Parathyroid adenoma (tissue), 2 donors: ENCODE data around the gene PKN1.

Source experiments
- H2AFZ ChIP-seq: fragments of 300-600 bp; sonication (generic); one replicate; pipeline ENCODE4 v1.7.0; 2017; ENCODE audit warnings: antibody characterized with exemption, mild to moderate bottlenecking
- H3K27ac ChIP-seq: fragments of 300-600 bp; sonication (generic); one replicate; pipeline ENCODE4 v1.7.0; 2017
- H3K27me3 ChIP-seq: fragments of 300-600 bp; sonication (generic); one replicate; pipeline ENCODE4 v1.7.0; 2017; ENCODE audit warnings: low read length; ENCODE audit not compliant: control insufficient read depth, insufficient read depth
- H3K36me3 ChIP-seq: fragments of 300-600 bp; sonication (generic); one replicate; pipeline ENCODE4 v1.7.0; 2017; ENCODE audit warnings: low read length; ENCODE audit not compliant: control insufficient read depth, insufficient read depth
- H3K4me1 ChIP-seq: fragments of 300-600 bp; sonication (generic); one replicate; pipeline ENCODE4 v1.7.0; 2017; ENCODE audit warnings: control low read depth
- H3K4me2 ChIP-seq: fragments of 300-600 bp; sonication (generic); one replicate; pipeline ENCODE4 v1.7.0; 2017; ENCODE audit warnings: low read length
- H3K4me3 ChIP-seq: fragments of 300-600 bp; sonication (generic); one replicate; pipeline ENCODE4 v1.7.0; 2017; ENCODE audit warnings: low read depth, low read length
- H3K79me2 ChIP-seq: fragments of 300-600 bp; sonication (generic); one replicate; pipeline ENCODE4 v1.7.0; 2017; ENCODE audit warnings: control low read depth
- H3K9ac ChIP-seq: fragments of 300-600 bp; sonication (generic); one replicate; pipeline ENCODE4 v1.7.0; 2017; ENCODE audit warnings: mild to moderate bottlenecking
- H3K9me3 ChIP-seq: fragments of 300-600 bp; sonication (generic); one replicate; pipeline ENCODE4 v1.7.0; 2017; ENCODE audit warnings: low read length; ENCODE audit not compliant: control insufficient read depth
- TF ChIP-seq, protein P1 (sequence below): fragments of 300-600 bp; sonication (generic); IDR thresholded peaks from one replicate; pipeline ENCODE4 v1.7.0; 2017; ENCODE audit warnings: antibody characterized with exemption, mild to moderate bottlenecking
- donor health status: primary hyperparathyroidism.

PKN1 gene

DNA sequence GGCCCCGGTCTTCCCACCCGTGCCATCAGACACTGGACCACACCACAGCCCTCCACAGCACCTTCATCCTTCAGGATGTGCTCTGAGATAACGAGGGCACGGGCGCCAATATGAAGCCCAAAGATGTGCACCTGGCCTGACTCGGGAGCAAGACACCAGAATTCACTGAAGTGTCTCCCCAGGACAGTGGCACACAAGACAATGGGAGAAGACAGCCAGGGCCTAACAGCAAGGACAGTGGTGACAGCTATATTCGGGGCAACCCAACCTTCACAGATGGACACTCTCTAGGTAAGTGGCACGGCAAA lies 21.2 kb upstream of the PKN1 start:
- Histone ChIP-seq H3K9ac (no peak overlapping the region), H3K27ac (no peak overlapping the region), H3K4me3 (no peak overlapping the region), H3K9me3 (no peaks in the 10 kb centered on the region), H2AFZ (no peak overlapping the region), H3K4me2 (no peak overlapping the region), H3K4me1 (no peaks in the 10 kb centered on the region), H3K36me3 (no peaks in the 10 kb centered on the region), H3K79me2 (peaks cover 20% of the 10 kb centered on the region), H3K27me3 (no peaks in the 10 kb centered on the region)
- TF ChIP-seq, protein P1, sequence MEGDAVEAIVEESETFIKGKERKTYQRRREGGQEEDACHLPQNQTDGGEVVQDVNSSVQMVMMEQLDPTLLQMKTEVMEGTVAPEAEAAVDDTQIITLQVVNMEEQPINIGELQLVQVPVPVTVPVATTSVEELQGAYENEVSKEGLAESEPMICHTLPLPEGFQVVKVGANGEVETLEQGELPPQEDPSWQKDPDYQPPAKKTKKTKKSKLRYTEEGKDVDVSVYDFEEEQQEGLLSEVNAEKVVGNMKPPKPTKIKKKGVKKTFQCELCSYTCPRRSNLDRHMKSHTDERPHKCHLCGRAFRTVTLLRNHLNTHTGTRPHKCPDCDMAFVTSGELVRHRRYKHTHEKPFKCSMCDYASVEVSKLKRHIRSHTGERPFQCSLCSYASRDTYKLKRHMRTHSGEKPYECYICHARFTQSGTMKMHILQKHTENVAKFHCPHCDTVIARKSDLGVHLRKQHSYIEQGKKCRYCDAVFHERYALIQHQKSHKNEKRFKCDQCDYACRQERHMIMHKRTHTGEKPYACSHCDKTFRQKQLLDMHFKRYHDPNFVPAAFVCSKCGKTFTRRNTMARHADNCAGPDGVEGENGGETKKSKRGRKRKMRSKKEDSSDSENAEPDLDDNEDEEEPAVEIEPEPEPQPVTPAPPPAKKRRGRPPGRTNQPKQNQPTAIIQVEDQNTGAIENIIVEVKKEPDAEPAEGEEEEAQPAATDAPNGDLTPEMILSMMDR, result no peak

DNA sequence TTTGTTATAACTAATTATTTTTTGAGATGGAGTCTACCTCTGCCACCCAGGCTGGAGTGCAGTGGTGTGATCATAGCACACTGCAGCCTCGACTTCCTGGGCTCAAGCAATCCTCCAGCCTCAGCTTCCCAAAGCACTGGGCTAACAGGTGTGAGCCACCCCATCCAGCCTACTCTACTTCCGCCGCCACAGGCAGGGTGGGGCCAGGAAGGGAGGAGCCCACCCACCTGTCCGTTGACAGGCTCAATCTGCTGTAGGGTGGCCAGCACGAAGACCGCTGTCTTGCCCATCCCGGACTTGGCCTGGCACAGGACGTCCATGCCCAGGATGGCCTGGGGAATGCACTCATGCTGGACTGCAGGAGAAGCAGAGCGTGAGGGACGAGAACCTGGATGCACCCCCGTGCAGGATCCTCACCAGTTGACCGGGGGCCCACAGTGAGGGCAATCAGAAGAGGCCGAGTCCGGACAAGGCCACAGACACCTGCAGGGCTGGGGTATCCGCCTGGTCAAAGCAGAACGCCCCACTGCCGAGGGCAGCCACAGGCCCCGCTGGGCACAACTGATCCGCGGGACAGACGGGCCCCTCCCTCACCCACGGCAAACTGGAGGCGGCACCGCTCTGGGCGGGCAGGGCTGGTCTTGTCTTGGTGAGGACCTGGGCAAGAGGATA lies 20.6 kb upstream of the PKN1 start:
- Histone ChIP-seq H3K27ac (no peak overlapping the region), H3K9me3 (no peaks in the 10 kb centered on the region), H3K27me3 (no peaks in the 10 kb centered on the region), H3K4me2 (no peak overlapping the region), H3K4me1 (no peaks in the 10 kb centered on the region), H3K9ac (no peak overlapping the region), H2AFZ (no peak overlapping the region), H3K36me3 (no peaks in the 10 kb centered on the region), H3K4me3 (no peak overlapping the region), H3K79me2 (peaks cover 23% of the 10 kb centered on the region)
- TF ChIP-seq, protein P1, result no peak

DNA sequence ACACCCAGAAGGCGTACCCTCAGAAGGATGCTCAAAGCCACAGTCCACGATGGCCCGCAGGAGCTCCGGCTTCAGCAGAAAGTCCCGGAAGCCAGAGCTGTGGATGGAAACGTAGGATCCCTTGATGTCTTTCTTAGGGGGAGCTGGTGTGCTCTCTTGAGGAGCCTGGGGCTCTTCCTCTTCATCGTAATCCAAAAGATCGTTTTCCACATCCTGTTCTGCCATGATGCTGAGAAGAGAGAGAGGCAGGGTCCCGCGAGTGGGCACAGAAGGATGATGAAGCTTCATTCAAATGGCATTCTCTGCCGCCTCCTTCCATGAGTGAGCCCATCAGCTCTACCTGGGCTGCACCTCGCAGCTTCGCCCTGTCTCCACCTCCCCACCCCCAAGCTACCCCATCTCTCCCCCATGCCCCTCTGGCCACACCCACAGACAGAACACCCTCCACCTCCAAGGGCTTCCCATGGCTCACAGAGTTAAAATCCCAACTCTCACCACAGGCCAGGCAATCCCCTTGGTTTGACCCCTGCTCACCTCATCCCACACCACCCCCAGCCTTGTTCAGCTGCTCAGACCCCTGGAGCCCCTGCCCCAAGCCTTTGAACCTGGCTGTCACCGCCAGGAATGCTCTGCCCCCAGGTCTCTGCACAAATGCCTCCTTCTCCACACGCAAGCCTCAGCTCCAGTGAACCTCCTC lies 20.0 kb upstream of the PKN1 start:
- H2AFZ ChIP-seq, result no peak overlapping the region
- H3K4me2 ChIP-seq, result no peak overlapping the region
- TF ChIP-seq, protein P1, result no peak
- H3K9ac ChIP-seq, result no peak overlapping the region
- H3K4me1 ChIP-seq, result no peaks in the 10 kb centered on the region
- no peaks in the 10 kb centered on the region for H3K36me3 ChIP-seq
- no peak overlapping the region for H3K4me3 ChIP-seq
- peaks cover 25% of the 10 kb centered on the region for H3K79me2 ChIP-seq
- H3K27ac ChIP-seq, result no peak overlapping the region
- no peaks in the 10 kb centered on the region for H3K27me3 ChIP-seq
- H3K9me3 ChIP-seq, result no peaks in the 10 kb centered on the region

DNA sequence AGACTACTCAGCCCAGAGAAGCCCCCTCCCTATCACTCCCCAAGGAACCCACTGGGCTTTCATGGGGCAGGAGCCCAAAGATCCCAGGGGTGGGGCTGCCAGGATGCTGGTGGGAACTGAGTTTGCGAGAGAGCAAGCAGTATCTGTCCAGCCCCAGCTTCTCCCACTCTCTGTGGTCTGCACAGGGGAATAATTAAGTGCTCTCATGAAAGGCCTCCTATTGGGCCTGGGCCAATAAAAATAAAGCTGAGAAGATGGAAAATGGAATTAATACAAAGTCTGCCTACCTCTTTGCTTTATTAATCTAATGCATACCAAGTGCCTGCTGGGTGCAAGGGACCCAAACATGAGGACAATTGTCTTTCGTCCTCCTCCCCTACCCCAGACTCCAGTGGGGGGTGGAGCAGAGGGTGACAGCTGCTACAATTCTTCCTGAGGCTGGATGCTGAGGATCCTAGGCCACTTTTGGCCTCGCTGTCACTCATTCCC lies 19.4 kb upstream of the PKN1 start:
- Histone ChIP-seq H3K79me2 (peaks cover 30% of the 10 kb centered on the region), H2AFZ (no peak overlapping the region), H3K27ac (no peak overlapping the region), H3K4me3 (no peak overlapping the region), H3K9ac (no peak overlapping the region), H3K4me1 (no peaks in the 10 kb centered on the region), H3K9me3 (no peaks in the 10 kb centered on the region), H3K36me3 (no peaks in the 10 kb centered on the region), H3K4me2 (no peak overlapping the region), H3K27me3 (no peaks in the 10 kb centered on the region)
- TF ChIP-seq, protein P1, result no peak
